ENCODE results near the gene METTL9. TPM values are rescaled to one million over a fixed set of nuclear protein-coding genes. Genes with fewer than 3 reads are reported as not detected.
A peak's percentile ranks its signal among the peaks of the same experiment; 100 is the strongest.
"Not testable (repeated sequence)": the region's sequence is repeated elsewhere in the genome, so short reads cannot be mapped to it uniquely, and the experiment has no call there.

The METTL9 gene
- total RNA-seq, 1 experiment from 2014 or later, result 135 TPM

DNA sequence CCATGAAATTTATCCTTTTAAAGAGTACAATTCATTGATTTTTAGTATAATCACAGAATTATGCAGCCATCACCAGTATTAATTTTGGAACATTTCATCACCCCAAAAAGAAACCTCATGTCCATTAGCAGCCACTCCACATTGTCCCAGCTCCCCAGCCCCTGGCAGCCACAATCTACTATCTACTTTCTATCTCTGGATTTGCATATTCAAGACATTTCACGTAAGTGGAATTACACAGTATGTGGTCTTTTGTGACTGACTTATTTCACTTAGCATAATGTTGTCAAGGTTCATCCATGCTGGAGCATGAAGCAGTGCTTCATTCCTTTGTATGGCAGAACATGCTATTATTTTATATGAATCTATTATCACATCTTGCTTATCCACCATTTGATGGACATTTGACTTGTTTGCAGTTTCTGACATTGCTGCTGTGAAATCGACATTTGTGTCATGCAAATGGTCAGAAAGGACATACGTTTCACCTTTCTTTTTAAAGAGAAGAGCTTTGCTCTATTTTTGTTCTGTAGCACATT is 10.7 kb downstream of the METTL9 start:
- no peak for DNase-seq (ENCODE audit: low read depth)

GRCh38 chr16:21610766-21611165 is 11.4 kb downstream of the METTL9 start:
- DNase-seq (ENCODE audit: low read depth), result no peak

- DNase-seq (ENCODE audit: low read depth), result no peak
Observed at GRCh38 chr16:21611198-21611555, 11.8 kb downstream of the METTL9 start.

DNA sequence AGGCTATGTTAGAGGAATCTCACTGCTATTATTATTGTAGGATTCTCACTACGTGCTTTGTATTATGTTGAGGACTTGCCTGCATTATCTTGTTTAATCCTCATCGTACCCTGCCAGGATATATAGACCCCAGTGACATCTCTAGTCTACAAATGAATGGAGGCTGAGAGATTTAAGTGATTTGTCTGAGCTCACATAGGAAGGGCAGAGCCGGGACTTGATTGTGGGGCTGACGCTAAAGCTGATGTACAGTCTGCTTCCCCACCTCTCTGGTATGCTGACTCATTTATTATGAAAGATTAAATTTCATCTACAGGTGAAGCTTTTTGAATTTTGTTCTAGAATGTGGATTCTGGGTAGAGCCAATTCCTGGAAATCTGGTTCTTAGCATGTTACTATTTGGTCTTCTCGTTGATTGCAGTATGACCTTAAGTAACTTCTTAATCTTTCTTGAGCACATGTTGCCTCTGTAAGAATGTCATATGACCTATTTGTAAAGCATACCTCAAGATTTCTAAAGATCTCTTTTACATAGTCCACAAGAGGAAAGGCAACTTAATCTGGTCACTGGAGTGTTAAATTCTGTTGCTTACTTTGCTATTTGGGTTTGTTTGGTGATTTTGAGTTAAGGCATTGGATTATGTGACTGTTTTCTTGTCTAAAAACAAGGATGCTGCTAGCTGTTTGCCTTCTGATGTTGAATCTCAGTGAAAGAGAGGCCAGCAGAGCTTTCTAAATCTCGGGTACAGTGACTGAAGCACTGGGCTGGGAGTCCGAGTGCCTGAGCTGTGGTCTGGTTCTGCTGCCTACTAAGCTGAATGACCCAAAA is 12.4 kb downstream of the METTL9 start:
- DNase-seq (ENCODE audit: low read depth), result no peak

DNA sequence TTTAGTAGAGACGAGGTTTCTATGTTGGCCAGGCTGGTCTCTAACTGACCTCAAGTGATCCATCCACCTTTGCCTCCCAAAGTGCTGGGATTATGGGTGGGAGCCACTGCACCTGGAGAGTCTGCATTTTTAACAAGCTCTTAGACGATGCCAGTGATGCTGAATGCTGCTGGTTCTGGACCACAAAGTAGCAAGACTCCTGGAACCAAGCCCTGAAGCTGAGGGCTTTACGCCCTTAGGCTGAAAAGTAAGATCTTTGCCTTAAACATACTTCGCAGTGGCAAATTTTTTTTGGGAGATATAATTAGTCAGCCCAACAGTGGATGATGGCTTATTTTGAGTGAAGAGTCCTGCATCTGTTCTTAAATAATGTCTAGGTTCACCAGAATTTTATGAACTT is 14.0 kb downstream of the METTL9 start:
- no peak for DNase-seq (ENCODE audit: low read depth)

GRCh38 chr16:21613781-21614180 is 14.4 kb downstream of the METTL9 start:
- DNase-seq (ENCODE audit: low read depth), result no peak

DNA sequence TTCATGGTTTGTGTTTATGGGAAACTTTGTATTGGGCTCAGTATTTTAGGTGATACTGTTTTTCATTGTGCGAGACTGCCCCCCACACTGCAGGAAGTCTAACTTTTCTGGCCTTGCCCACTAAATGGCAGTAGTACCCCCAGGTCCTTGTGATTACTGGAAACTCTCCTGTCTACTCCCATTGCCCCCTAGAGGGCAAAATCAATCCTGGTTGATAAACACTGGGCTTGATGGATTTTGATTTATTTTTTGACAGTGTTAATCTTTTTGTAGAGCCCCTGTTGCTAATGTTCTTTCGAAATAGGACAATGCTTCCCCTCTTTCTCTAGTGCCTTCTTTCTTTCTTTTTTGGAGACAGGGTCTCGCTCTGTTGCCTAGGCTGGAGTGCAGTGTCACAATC is 15.5 kb downstream of the METTL9 start:
- DNase-seq (ENCODE audit: low read depth), result no peak

DNA sequence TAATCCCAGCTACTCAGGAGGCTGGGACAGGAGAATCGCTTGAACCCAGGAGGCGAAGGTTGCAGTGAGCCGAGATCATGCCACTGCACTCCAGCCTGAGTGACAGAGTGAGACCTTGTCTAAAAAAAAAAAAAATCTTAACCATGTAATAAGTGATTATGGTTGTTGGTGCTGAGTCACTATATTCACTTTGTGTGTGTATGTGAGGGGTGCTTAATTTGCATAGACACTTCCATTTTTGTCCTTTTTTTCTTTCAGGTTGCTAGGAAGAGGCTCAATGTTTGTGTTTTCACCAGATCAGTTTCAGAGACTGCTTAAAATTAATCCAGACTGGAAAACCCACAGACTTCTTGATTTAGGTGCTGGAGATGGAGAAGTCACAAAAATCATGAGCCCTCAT is 18.2 kb downstream of the METTL9 start:
- DNase-seq (ENCODE audit: low read depth), result no peak

DNA sequence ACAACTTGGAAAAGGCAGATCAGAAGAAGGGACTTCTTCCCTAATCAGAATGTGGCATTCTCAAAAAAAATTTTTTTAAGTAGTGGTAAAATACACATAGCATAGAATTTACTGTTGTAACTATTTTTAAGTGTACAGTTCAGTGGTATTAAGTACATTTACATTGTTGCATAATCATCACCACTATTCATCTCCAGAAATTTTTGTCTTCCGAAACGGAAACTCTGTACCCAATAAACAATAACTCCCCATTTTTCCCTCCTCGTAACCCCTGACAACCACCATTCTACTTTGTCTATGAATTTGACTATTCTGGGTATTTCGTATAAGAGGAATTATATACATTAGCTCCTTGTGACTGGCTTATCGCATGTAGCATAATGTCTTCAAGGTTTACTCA is 18.9 kb downstream of the METTL9 start:
- no peak for DNase-seq (ENCODE audit: low read depth)

- no peak for DNase-seq (ENCODE audit: low read depth)
Observed at GRCh38 chr16:21619765-21620425, 20.5 kb downstream of the METTL9 start.

DNA sequence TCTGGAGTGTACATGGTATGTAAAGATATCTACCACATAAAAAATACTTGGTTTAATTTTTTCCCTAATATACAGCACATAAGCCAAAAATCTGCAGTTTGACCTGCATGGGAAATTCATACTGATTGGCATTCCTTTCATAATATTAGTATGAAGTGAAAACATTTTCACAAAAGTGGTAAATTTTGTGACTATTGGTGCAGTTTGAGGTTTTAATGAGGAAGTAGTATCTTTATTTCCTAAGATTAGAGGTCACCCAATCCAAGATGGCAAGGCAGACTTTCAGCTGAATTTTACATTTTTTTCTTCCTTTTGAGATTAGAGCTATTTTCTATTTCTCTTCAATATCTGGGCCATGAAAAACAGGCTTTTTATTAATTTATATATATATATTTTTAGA is 21.2 kb downstream of the METTL9 start:
- DNase-seq (ENCODE audit: low read depth), result no peak

DNA sequence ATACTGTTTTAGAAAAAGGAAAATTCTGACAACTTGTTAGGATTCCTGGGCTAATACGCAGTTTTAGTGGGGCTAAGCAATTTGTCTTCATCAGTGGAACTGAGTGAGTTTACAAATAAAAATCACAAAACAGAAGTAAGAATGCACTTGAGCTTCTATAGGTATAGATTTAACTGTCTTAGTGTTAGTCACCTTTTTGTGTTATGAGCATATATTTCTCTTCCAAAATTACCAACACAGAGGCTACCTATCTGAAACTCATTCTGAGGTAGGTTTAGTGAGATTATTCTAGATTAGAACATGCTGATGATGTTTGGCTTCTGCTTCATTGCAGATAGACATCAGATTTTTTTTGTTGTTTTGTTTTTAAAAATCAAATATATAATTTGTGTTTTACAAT is 23.2 kb downstream of the METTL9 start:
- DNase-seq (ENCODE audit: low read depth), result no peak

- DNase-seq (ENCODE audit: low read depth), result no peak
Observed at GRCh38 chr16:21625026-21625425, 25.6 kb downstream of the METTL9 start.

GRCh38 chr16:21626659-21627277 is 27.4 kb downstream of the METTL9 start:
- DNase-seq (ENCODE audit: low read depth), result peak; percentile 91

- no peak for DNase-seq (ENCODE audit: low read depth)
Observed at GRCh38 chr16:21628121-21628726, 28.8 kb downstream of the METTL9 start.

DNA sequence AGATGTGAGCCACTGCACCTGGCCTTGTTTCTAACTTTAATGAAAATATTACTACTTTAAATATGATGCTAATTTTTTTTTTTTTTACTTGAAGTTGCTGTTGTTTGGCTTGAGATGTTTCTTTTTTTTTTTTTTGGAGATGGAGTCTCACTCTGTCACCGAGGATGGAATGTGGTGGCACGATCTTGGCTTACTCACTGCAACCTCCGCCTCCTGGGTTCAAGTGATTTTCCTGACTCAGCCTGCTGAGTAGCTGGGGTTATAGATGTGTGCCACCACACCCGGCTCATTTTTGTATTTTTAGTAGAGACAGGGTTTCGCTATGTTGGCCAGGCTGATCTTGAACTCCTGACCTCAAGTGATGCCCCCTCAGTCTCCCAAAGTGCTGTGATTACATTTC is 29.4 kb downstream of the METTL9 start:
- DNase-seq (ENCODE audit: low read depth), result peak; percentile 36

DNA sequence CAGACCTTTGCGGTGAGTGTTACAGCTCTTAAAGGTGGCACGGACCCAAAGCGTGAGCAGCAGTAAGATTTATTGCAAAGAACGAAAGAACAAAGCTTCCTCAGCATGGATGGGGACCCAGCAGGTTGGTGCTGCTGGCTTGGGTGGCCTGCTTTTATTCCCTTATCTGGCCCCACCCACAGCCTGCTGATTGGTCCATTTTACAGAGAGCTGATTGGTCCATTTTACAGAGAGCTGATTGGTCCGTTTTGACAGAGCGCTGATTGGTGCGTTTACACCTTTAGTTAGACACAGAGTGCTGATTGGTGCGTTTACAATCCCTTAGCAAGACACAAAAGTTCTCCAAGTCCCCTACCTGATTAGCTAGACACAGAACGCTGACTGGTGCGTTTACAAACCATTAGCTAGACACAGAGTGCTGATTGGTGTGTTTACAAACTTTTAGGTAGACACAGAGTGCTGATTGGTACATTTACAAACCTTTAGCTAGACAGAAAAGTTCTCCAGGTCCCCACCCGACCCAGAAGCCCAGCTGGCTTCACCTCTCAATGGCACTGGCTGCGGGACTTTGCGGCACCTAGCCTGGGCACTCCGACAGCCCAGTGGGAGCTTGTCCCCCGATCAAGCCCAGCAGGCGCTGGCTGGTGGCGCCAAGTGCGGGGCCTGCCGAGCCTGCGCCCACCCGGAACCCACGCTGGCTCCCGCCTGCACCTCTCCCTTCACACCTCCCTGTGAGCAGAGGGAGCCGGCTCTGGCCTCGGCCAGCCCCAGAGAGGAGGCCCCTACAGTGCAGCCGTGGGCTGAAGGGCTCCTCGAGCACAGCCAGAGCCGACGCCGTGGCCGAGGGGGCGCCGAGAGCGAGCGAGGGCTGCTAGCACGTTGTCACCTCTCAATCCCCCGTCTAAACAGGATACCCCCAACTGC is 30.5 kb downstream of the METTL9 start:
- not testable (repeated sequence) for DNase-seq (ENCODE audit: low read depth)

GRCh38 chr16:21630866-21631265 is 31.5 kb downstream of the METTL9 start:
- not testable (repeated sequence) for DNase-seq (ENCODE audit: low read depth)

GRCh38 chr16:21631376-21631775 is 32.0 kb downstream of the METTL9 start:
- DNase-seq (ENCODE audit: low read depth), result not testable (repeated sequence)

GRCh38 chr16:21631951-21632575 is 32.7 kb downstream of the METTL9 start:
- not testable (repeated sequence) for DNase-seq (ENCODE audit: low read depth)
